Fibroblast of peridontal ligament (primary cell): ENCODE results near the gene MROH9.
"Not testable (repeated sequence)": the region's sequence is repeated elsewhere in the genome, so short reads cannot be mapped to it uniquely, and the experiment has no call there.

ENCODE experiments used
- DNase-seq: peaks from one replicate; pipeline ENCODE4 v3.0.0-alpha.2; 2010; ENCODE audit errors: extremely low read depth

MROH9 gene, protein sequence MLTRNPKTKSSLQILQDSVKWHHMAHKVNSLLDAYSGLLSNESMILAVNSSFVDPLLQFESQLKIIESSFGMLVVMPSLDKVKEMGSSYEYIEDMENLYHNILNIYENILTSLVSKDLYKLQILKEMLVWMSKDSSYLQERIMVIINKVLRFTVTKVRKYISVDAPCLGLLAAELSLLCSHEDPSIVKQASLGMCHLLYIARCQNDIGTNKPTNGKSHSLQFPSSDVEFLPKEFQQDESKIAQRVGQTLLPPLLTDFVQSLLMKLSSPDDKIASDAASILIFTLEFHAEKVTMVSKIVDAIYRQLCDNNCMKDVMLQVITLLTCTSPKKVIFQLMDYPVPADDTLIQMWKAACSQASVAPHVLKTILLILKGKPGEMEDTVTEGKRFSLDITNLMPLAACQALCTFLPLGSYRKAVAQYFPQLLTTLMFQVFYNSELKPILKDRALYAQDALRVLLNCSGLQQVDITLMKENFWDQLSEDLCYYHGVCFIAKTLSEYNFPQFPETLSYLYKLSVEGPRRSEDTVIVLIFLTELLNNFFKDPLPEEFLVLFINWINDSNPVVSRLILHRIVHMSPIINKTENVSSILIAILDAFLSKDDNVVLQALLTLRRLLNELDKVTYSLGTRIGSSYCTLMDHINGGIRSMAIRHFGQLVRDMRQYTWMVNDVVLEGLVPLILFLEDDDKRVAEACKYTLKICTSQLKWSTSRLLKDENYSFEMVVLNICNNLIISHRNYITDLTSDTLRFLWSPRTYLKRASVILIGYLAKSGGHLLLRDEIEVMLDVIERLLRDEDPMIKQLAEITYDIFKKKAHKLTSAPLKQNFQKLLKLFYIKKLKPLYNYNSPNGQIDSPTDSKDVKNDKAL

DNA sequence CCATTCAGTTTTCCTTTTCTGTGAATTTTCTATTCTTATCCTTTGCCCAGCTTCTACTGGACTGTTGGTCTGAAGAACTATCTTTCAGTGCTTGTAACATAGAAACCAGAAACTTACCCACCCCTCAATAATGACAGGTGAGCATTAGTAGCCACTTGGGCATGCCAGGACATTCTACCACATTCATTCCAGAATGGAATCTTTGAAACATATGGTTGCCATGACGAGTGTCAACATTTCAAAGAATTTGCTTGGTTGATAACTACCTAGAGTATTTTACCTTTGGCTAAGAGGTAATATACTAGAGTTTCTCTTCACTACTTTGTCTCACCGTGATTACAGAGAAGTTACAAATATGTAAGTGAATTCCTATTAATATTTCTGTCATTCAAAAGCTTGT is at the start of gene MROH9:
MROH9 (plus strand) TSS at position 304 of the 400 bp plus-strand sequence. CDS start 10,023 bp downstream, outside the sequence.
- DNase-seq: no peak

DNA sequence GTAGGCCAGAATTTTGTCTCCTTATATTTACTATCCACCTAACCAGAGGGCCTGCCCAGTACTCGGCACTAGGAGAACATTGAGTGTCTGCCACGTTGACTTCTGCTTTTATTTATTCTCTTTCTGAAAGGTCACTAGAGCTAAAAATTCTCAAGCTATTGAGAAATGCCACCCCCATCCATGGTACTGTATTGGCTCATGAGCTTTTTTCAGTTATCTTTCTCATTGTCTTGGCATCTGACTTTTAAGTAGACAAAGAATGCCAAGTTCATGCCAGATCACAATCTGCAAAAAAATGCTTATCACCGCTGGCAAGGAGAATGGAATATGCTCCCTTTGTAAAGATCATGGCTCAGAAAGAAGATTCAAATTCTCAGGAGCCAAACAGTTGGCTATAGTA is 49.8 kb upstream of the MROH9 start:
- peak; percentile 84 for DNase-seq

DNA sequence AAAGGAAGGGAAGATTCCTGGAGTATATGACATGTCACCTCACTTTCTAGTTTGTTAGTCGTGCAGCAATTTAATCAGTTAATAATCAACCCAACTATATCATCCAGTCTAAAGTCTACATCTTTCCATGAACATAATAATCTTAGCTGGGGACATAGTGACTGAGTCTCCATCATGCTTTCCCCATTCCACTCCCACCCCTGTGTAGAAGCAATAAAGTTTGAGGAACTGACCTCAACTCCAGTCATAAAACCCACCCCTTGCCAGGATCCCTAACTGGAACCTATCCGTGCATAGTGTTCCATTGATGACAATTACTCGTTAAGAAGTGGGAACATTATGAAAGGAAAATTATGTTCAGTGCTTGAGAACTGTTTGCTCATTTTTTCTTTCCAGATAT is 48.9 kb upstream of the MROH9 start:
- DNase-seq: no peak

DNA sequence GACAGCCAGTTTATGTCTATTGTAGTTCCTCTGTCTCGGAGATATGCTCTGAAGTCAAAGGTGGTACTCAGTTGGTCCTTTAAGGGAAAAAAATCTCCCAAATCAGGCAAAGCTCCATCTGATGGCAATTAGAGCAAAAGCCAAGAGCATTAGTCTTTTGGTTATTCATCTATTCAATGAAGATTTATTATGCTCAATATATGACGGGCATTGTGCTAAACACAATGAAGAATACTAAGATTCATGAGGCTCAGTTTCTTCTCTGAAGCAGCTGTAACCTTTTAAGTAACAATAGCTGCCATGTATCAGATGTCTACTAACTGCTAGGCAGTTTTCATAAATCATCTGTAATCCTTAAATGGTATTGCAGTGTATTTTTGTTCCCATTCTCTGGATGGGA is 47.6 kb upstream of the MROH9 start:
- DNase-seq: no peak

DNA sequence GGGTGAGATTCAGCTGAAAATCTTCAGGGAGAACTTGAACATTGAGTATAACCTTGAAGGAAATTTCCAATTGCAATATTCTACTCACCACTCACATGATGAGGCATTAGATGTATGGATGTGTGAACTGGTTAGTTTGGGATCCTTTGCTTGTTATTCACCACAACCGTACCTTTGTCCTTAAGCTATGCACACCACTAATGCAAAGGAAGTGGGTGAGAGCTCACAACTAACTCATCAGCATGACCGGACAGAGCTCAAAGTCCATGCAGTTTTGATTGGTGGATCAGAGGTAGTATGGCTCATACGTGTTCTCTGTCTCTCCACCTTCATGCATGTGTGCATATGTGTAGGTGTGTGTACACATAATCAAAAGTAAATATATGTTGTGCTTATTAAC is 43.5 kb upstream of the MROH9 start:
- no peak for DNase-seq

DNA sequence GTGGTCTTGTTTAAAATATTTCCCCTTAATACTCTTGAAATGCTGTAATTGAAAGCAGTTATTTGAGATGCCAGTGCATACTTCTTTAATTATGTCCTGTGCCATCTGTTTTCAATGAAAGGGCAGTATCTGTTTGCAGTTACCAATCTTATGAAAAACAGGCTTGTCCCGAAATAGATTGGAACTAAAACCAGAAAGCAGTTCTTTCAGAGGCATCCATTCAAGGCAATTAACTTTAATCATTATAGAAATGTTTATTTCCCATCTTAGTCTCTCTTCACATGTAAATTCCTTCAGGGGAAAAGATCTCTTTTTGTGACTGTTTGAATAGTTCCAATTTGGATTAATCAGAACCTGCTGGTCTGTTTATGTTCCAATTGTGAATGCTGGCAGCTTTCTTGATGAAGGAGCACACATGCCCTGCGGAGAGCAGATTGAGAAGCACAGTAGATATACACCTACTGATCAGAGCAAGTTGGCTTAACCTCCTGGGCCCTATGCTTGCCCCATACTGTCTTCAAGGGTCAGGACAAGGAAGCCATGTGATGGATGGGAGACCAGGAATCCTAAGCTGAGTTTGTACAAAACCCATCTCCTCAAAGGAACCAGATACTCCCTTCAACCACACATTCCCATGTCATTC is 41.6 kb upstream of the MROH9 start:
- DNase-seq: peak; percentile 97

DNA sequence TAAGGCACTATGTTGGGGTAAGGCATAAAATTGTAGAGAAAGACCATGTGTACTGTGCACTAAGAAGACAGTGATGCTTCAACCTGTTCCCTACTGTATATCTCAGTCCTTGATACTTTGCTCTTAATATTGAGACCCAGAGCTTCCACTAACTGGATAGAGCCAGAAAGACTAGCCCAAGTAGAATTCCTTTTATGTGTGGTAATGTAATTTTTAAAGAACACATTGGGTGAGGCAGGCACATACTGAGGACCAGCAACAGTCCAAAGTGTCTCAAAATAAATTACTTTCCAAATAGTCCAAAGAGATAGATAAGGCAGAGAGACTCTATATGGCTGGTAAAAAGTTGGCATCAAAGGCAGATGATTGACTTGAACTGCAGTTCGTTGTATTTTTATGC is 31.4 kb upstream of the MROH9 start:
- DNase-seq: no peak

DNA sequence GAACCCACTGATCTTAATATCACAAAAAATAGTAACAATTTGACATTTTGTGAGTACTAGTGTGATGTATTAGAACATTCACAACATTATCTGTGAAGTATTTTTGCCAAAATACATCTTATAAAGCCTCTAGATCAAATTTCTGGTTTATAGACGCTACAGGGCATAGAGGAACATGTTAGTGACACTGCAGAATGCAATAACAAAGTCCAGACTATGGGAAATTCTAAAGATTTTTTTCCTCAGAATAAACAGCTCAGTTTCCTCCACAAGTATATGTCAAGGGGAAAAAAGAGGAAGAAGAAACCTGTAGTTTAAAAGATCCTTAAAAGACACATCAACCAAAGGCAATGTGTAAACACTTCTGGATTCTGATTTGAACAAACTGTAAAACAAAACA is 26.4 kb upstream of the MROH9 start:
- DNase-seq: no peak

DNA sequence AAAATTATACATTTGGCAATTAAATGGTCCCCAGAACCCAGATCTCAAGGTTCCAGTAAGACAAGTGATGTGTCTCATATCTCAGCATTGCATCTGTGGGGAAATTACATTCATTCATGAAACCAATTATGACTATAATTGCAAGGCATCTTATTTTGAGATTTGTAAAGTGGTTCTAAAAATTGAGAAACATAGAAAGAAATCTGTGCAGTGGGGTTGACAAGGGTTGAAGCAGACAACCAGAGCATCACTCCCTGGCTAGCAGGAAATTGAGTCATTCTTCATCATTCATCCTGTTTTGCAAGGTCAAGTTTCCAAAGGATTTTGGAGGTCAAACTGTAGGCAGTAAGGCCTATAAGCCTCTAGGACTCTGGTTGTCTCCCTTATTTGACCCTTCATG is 25.1 kb upstream of the MROH9 start:
- DNase-seq: peak; percentile 76

DNA sequence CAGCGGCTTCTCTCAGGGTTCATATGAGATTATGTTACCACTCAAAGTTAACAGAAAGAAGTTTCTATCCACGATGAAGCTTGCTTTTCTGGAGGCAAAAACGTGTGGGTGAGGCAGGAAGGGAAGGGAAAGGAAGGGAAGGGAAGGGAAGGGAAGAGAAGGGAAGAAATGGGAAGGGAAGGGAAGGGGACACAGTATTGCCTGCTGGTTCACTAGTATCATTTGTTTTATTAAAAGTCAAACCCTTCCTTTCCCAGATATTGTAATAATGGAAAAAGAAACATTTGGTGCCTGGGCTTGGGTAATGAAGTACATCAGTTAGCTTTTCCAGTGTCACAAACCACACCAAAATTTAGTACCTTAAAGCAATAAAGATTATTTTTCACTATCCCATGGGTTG is 18.0 kb upstream of the MROH9 start:
- no peak for DNase-seq

DNA sequence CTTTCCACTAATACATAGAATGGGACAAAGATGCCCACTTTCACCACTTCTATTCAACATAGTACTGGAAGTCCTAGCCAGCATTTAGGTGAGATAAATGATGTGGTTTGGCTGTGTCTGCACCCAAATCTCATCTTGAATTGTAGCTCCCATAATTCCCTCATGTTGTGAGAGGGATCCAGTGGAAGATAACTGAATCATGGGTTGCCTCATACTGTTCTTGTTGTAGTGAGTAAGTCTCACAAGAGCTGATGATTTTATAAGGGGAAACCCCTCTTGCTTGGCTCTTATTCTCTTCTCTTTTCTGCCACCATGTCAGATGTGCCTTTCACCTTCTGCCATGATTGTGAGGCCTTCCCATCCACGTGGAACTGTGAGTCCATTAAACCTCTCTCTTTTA is 10.7 kb upstream of the MROH9 start:
- not testable (repeated sequence) for DNase-seq

DNA sequence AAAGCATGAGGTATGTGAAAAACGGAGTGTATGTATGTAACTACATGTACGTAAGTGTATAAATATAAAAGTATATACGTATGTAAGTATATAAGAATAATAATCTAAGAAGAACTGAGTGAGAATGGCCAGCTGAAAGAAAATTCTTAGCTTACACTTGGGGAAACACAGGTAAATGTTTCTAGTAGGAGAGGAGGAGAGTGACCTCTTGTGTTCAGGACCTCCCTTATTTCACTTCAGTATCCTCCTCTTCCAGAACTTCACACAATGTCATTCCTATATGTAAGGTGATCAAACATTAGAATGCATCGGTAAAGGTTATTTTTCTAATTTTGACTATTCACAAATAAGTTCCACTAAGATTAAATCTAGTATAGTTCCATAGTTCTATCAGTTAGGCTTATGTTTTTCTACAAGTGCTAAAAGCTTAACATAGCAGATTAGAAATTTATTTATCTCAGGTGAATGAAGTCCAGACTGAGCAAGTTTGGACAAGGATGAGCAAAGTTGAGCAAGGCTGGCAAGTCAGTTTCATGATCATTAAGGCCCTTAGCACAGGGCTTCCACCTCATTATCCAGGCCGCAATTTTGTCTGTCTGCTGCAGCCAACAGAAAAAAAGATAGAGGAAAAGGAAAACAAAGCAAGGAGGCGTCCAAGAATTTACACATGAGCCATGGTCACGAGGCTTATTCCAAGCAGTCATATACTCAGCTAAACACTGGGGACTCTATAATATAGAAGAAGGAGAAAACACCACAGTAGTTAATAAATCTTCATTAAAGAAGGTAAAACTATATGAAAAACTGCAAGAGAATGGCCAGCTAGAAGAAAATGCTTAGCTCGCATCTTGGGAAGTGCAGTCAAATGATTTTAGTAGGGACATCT is 7.1 kb upstream of the MROH9 start:
- peak; percentile 50 for DNase-seq

DNA sequence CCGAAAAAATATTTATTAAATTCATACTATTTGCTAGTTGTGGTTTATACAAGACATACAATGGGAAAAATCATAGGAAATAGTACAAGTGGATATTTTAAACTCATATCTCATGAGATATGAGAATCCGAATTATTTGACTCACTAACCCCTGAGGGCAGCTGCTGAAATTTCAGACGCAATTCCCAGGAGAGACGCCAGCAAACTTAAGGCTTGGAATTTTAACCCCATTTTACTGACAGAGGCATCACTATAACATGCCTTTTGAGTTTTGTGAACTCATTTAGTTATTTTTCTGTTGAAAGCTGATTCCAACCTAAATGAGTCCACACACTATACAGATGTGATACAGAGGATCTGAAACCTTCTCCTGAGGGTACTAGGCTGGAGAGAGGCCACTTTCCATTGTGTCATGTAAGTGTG is 5.9 kb upstream of the MROH9 start:
- peak; percentile 82 for DNase-seq

DNA sequence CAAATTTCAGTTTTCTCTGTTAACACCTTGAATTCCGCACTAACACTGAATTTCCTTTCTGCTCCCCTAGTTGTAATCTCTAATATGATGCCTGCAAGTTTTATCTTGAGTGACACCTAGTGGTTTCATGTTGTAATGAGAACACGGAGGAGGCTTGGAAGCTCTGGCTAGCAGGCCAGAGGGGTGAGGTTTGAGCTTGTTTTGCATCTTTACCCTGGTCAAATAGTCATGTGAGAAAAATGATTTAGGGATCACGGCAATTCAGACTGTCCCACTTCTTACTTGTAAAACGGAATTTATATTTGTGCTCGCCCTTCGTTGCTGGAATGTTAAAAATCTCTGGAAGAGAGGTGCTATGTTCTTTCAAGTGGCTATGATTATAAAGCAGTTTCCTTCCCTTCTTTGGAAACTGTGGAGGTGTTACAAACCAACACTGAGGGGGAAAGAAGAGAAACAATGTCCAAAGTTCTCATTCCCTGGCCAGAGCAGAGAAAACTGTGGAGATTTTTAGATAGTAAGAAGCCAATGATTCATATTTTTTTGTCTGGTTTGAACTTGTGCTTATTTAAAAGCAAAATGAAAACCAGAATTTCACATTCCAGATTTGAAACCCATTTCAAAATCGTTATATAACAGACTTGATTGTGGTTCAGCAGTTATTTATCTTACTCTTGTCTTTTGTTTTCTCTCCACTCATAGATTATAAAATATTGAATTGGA is 5.3 kb upstream of the MROH9 start:
- peak; percentile 89 for DNase-seq

DNA sequence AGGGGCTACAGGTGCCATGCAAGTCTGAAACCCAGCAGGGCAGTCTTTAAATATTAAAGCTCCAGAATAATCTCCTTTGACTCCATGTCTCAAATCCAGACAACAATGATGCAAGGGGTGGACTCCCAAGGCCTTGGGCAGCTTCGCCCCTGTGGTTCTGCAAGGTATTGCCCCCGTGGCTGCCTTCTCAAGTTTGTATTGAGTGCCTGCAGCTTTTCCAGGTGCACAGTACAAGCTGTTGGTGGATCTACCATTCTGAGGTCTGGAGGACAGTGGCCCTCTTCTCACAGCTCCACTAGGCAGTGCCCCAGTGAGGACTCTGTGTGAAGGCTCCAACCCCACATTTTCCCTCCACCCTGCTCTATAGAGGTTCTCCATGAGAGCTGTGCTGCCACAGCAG is 3.7 kb upstream of the MROH9 start:
- no peak for DNase-seq

DNA sequence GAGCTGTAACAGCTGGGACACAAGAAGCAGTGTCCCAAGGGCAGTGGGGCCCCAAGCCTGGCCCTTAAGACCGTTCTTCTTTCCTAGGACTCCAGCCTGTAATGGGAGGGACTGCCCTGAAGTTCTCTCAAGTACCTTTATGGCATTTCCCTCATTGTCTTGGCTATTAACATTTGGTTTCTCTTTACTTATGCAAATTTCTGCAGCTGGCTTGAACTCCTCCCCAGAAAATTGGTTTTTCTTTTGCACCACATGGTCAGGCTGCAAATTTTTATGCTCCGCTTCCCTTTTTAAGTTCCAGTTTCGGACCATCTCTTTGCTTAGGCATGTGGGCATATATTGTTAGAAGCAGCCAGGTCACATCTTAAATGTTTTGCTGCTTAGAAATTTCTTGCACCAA is 3.1 kb upstream of the MROH9 start:
- DNase-seq: no peak

DNA sequence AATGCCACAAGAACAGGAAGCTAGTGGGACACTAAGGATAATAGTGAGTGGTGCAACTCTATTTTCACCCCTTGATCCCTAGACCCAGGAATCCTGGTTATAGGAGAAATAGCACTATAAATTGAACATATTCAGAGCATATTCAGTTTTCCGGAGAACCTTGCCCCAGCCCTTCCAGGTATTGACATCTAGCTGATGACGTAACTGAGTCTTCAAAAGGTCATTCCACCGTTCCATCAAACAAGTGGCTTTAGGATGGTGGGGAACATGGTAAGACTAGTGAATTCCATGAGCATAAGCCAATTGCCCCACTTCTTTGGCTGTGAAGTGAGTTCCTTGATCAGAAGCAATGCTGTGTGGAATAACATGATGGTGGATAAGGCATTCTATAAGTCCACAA is 2.9 kb downstream of the MROH9 start:
- DNase-seq: no peak

DNA sequence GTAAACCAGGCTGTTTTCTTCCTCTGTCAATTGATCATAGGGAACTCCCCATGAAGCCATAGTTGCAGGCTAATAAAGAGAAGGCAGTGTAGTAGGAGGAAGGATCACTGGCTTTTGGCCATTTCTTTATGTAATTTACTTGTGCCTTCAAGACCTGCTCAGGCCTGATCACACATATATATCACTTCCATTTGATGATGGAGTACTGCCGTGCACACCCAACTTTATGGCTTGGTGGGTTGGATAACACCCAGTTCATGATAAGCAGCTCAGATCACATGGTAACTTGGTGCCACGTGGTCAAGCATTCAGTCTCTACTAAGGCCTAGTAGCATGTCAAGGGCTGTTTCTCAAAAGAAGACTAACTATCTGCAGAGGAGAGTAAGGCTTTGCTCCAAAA is 4.1 kb downstream of the MROH9 start:
- no peak for DNase-seq

DNA sequence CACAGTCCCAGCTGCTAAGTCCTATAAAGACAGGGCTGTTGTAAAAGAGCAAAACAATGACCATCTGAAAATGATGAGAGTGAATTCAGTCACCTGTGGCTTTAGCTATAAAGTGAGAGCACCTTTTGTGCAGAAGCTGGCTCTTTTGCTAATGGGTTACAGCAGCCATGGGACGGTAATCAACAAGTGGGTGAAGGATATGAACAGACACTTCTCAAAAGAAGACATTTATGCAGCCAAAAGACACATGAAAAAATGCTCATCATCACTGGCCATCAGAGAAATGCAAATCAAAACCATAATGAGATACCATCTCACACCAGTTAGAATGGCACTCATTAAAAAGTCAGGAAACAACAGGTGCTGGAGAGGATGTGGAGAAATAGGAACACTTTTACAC is 16.4 kb downstream of the MROH9 start:
- not testable (repeated sequence) for DNase-seq

DNA sequence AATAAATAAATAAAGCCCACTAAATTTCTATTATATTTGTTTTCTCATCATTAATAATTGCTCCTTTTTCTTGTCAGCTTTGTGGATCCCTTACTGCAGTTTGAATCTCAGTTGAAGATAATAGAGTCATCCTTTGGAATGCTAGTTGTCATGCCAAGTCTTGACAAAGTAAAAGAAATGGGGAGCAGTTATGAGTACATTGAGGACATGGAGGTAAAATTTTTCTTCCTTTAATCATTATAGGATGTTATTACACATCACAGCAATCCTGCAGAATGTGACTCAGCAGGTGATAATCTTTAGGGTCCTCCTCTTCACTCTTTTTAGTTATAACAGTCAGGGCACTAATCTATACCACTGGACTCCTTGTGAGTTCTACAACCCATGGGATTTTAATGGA is 24.1 kb downstream of the MROH9 start:
- DNase-seq: no peak

DNA sequence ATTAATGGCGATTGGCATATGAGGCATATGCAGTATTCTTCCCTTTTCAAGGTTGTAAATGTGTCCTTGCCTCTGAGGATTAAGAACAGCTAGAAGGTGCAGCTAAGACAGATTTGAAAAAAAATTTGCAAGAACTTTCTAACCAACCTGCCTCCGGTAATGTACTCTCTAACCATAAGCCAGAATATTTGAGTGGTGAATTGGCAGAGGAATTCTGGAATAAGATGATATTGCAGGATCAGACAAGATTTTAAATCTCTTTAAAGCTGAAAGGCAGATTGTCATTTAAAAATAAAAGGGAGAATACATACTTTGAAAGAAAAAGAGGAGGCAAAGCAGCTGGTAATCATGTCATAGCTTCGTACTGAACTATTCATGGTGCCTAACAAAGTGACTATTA is 29.2 kb downstream of the MROH9 start:
- no peak for DNase-seq
